Naive thymus-derived CD8-positive, alpha-beta T cell (primary cell): ENCODE measurements around the gene CHCHD6. TPM values are rescaled to one million over a fixed set of nuclear protein-coding genes. Genes with fewer than 3 reads are reported as not detected.
A peak's percentile ranks its signal among the peaks of the same experiment; 100 is the strongest.

Source experiments
- ATAC-seq, 2 donors: fragments of 150-1000 bp; cut with Tn5 transposase in 1 of 2; sonication (Bioruptor Pico), chemical (Tn5 transposase) in 1 of 2; 1 replicate in 1 of 2; 2 replicates in 1 of 2; pipeline ENCODE4 v1.10.0; 2021; ENCODE audit warnings: mild to moderate bottlenecking in 2 of 2, moderate library complexity in 2 of 2
- POLR2A ChIA-PET: fragments of 350-600 bp; sonication (Branson Sonifier 250); formaldehyde crosslinking; loops from one replicate; lab custom pipeline; 2021; ENCODE audit warnings: antibody characterized with exemption; lab: Charles Lee
- DNase-seq, 10 donors: peaks; one replicate each; pipeline versions ENCODE4 v3.0.0 to v3.0.0-alpha.2; 2020 to 2022
- H3K27ac Mint-ChIP-seq, 10 donors: one replicate each; pipeline ENCODE4 v1.8.0; 2020 to 2022; ENCODE audit warnings: mild to moderate bottlenecking in 10 of 10, mixed read lengths in 10 of 10, moderate library complexity in 4 of 10, inconsistent platforms in 1 of 10
- H3K27me3 Mint-ChIP-seq, 5 donors: one replicate each; pipeline ENCODE4 v1.8.0; 2021 to 2022; ENCODE audit warnings: mixed read lengths in 5 of 5
- H3K36me3 Mint-ChIP-seq, 3 donors: one replicate each; pipeline ENCODE4 v1.8.0; 2020 to 2022; ENCODE audit warnings: mixed read lengths in 3 of 3, mild to moderate bottlenecking in 2 of 3, inconsistent platforms in 1 of 3
- H3K4me1 Mint-ChIP-seq, 4 donors: one replicate each; pipeline ENCODE4 v1.8.0; 2021 to 2022; ENCODE audit warnings: mixed read lengths in 4 of 4
- H3K4me3 Mint-ChIP-seq, 10 donors: one replicate each; pipeline ENCODE4 v1.8.0; 2020 to 2022; ENCODE audit warnings: mild to moderate bottlenecking in 10 of 10, mixed read lengths in 10 of 10, moderate library complexity in 6 of 10, inconsistent platforms in 1 of 10
- H3K9me3 Mint-ChIP-seq, 9 donors: one replicate each; pipeline ENCODE4 v1.8.0; 2020 to 2022; ENCODE audit warnings: mixed read lengths in 9 of 9, mild to moderate bottlenecking in 3 of 9, inconsistent platforms in 1 of 9, moderate library complexity in 1 of 9
- polyA plus RNA-seq, 3 donors: library from polyadenylated mRNA; unstranded; fragments of 300-500 nt; fragmentation: Illumina TruSeq; gene quantifications; one replicate each; pipeline ENCODE4 v1.2.3, GENCODE V29; 2021
- total RNA-seq, 8 experiments: library from RNA in 2 of 8; stranded (reverse) in 2 of 8; gene quantifications; one replicate each; pipeline ENCODE4 v1.2.3 and lab custom pipeline; 2021 to 2026

CHCHD6 gene
- total and polyA plus RNA-seq, 5 experiments from 2014 or later: 7.8 to 16.9 (median 11.3) TPM

- peak overlapping the region in 2 of 10 donors; percentile 21 to 51 for H3K27ac Mint-ChIP-seq
- peaks cover 0 to 11% (median 4%) of the 10 kb centered on the region in 4 donors for H3K4me1 Mint-ChIP-seq
- no peak for ATAC-seq
- peak overlapping the region in 1 of 10 donors; percentile 29 for H3K4me3 Mint-ChIP-seq
- peaks cover 0 to 4% (median 2%) of the 10 kb centered on the region in 3 donors for H3K36me3 Mint-ChIP-seq
- no peaks in the 10 kb centered on the region for H3K27me3 Mint-ChIP-seq
- no peak for DNase-seq
- no peaks in the 10 kb centered on the region for H3K9me3 Mint-ChIP-seq
- POLR2A ChIA-PET: no interaction called here
Observed at GRCh38 chr3:126987596-126987995, 283.6 kb downstream of the CHCHD6 start.

GRCh38 chr3:126988451-126989021, 284.5 kb downstream of the CHCHD6 start:
- Mint-ChIP-seq H3K4me1 (peaks cover 0 to 11% (median 3%) of the 10 kb centered on the region in 4 donors), H3K36me3 (peaks cover 0 to 4% (median 2%) of the 10 kb centered on the region in 3 donors), H3K9me3 (no peaks in the 10 kb centered on the region), H3K27me3 (no peaks in the 10 kb centered on the region), H3K27ac (no peak overlapping the region), H3K4me3 (no peak overlapping the region)
- POLR2A ChIA-PET: no interaction called here
- ATAC-seq (no peak), DNase-seq (no peak)

- no peak overlapping the region for H3K27ac Mint-ChIP-seq
- DNase-seq: no peak
- H3K9me3 Mint-ChIP-seq: no peaks in the 10 kb centered on the region
- no peak overlapping the region for H3K4me3 Mint-ChIP-seq
- ATAC-seq: no peak
- H3K36me3 Mint-ChIP-seq: peaks cover 0 to 5% (median 2%) of the 10 kb centered on the region in 3 donors
- POLR2A ChIA-PET: no interaction called here
- H3K27me3 Mint-ChIP-seq: no peaks in the 10 kb centered on the region
- H3K4me1 Mint-ChIP-seq: peaks cover 0 to 12% (median 2%) of the 10 kb centered on the region in 4 donors
Observed at GRCh38 chr3:126989316-126990023, 285.4 kb downstream of the CHCHD6 start.

GRCh38 chr3:126990024-126990700, 286.1 kb downstream of the CHCHD6 start:
- H3K36me3 Mint-ChIP-seq: peaks cover 0 to 7% (median 2%) of the 10 kb centered on the region in 3 donors
- no peak overlapping the region for H3K4me3 Mint-ChIP-seq
- H3K9me3 Mint-ChIP-seq: no peaks in the 10 kb centered on the region
- POLR2A ChIA-PET: no interaction called here
- no peaks in the 10 kb centered on the region for H3K27me3 Mint-ChIP-seq
- no peak overlapping the region for H3K27ac Mint-ChIP-seq
- H3K4me1 Mint-ChIP-seq: peaks cover 0 to 13% (median 2%) of the 10 kb centered on the region in 4 donors
- DNase-seq (no peak), ATAC-seq (no peak)

GRCh38 chr3:126990890-126991289, 286.9 kb downstream of the CHCHD6 start:
- peaks cover 0 to 13% (median 2%) of the 10 kb centered on the region in 4 donors for H3K4me1 Mint-ChIP-seq
- H3K27ac Mint-ChIP-seq: no peak overlapping the region
- DNase-seq (no peak), ATAC-seq (no peak)
- H3K9me3 Mint-ChIP-seq: no peaks in the 10 kb centered on the region
- peaks cover 0 to 7% (median 2%) of the 10 kb centered on the region in 3 donors for H3K36me3 Mint-ChIP-seq
- no peaks in the 10 kb centered on the region for H3K27me3 Mint-ChIP-seq
- POLR2A ChIA-PET: no interaction called here
- peak overlapping the region in 1 of 10 donors; percentile 51 for H3K4me3 Mint-ChIP-seq

GRCh38 chr3:126991366-126992200, 287.5 kb downstream of the CHCHD6 start:
- H3K36me3 Mint-ChIP-seq: peaks cover 0 to 7% (median 2%) of the 10 kb centered on the region in 3 donors
- no peak overlapping the region for H3K4me3 Mint-ChIP-seq
- H3K27me3 Mint-ChIP-seq: no peaks in the 10 kb centered on the region
- ATAC-seq (no peak), DNase-seq (no peak)
- H3K9me3 Mint-ChIP-seq: no peaks in the 10 kb centered on the region
- H3K27ac Mint-ChIP-seq: no peak overlapping the region
- H3K4me1 Mint-ChIP-seq: peaks cover 0 to 11% (median 2%) of the 10 kb centered on the region in 4 donors
- POLR2A ChIA-PET: no interaction called here

GRCh38 chr3:126992216-126992615, 288.2 kb downstream of the CHCHD6 start:
- POLR2A ChIA-PET: no interaction called here
- Mint-ChIP-seq H3K36me3 (peaks cover 0 to 7% (median 2%) of the 10 kb centered on the region in 3 donors), H3K27ac (no peak overlapping the region), H3K9me3 (no peaks in the 10 kb centered on the region), H3K4me3 (no peak overlapping the region), H3K4me1 (peaks cover 0 to 13% (median 2%) of the 10 kb centered on the region in 4 donors), H3K27me3 (no peaks in the 10 kb centered on the region)
- DNase-seq (no peak), ATAC-seq (no peak)

- POLR2A ChIA-PET: no interaction called here
- no peak overlapping the region for H3K4me3 Mint-ChIP-seq
- DNase-seq (no peak), ATAC-seq (no peak)
- peaks cover 0 to 7% (median 2%) of the 10 kb centered on the region in 3 donors for H3K36me3 Mint-ChIP-seq
- H3K9me3 Mint-ChIP-seq: no peaks in the 10 kb centered on the region
- H3K4me1 Mint-ChIP-seq: peaks cover 0 to 10% (median 2%) of the 10 kb centered on the region in 4 donors
- no peaks in the 10 kb centered on the region for H3K27me3 Mint-ChIP-seq
- no peak overlapping the region for H3K27ac Mint-ChIP-seq
Observed at GRCh38 chr3:126992776-126993175, 288.7 kb downstream of the CHCHD6 start.

- POLR2A ChIA-PET: no interaction called here
- H3K9me3 Mint-ChIP-seq: no peaks in the 10 kb centered on the region
- ATAC-seq (no peak), DNase-seq (no peak)
- no peaks in the 10 kb centered on the region for H3K27me3 Mint-ChIP-seq
- H3K27ac Mint-ChIP-seq: peak overlapping the region in 1 of 10 donors; percentile 53
- peaks cover 0 to 10% (median 4%) of the 10 kb centered on the region in 4 donors for H3K4me1 Mint-ChIP-seq
- no peak overlapping the region for H3K4me3 Mint-ChIP-seq
- H3K36me3 Mint-ChIP-seq: peaks cover 0 to 7% (median 2%) of the 10 kb centered on the region in 3 donors
Observed at GRCh38 chr3:126993436-126993835, 289.4 kb downstream of the CHCHD6 start.

- Mint-ChIP-seq H3K4me3 (no peak overlapping the region), H3K9me3 (no peaks in the 10 kb centered on the region), H3K4me1 (peaks cover 0 to 10% (median 4%) of the 10 kb centered on the region in 4 donors), H3K27ac (peak overlapping the region in 1 of 10 donors; percentile 53), H3K36me3 (peaks cover 0 to 5% (median 0%) of the 10 kb centered on the region in 3 donors), H3K27me3 (no peaks in the 10 kb centered on the region)
- DNase-seq (no peak), ATAC-seq (no peak)
- POLR2A ChIA-PET: no interaction called here
Observed at GRCh38 chr3:126994661-126995245, 290.7 kb downstream of the CHCHD6 start.

GRCh38 chr3:126995254-126995780, 291.3 kb downstream of the CHCHD6 start:
- Mint-ChIP-seq H3K4me1 (peaks cover 0 to 10% (median 4%) of the 10 kb centered on the region in 4 donors), H3K27ac (peak overlapping the region in 1 of 10 donors; percentile 53), H3K9me3 (no peaks in the 10 kb centered on the region), H3K27me3 (no peaks in the 10 kb centered on the region), H3K36me3 (peaks cover 0 to 5% (median 0%) of the 10 kb centered on the region in 3 donors), H3K4me3 (no peak overlapping the region)
- DNase-seq (no peak), ATAC-seq (no peak)
- POLR2A ChIA-PET: no interaction called here
